HEK293 (cell line): ENCODE results near the gene NR3C2.

Source experiments
- CTCF ChIA-PET: fragments of 350-600 bp; formaldehyde crosslinking; extraction: SDS; loops from one replicate; lab custom pipeline; 2021; ENCODE audit warnings: antibody characterized with exemption; lab: Yijun Ruan, JAX
- POLR2A ChIA-PET: fragments of 300-600 bp; formaldehyde crosslinking; extraction: SDS; loops from one replicate; lab custom pipeline; 2020; ENCODE audit warnings: antibody characterized with exemption, inconsistent platforms; lab: Yijun Ruan, JAX
- H3K27ac ChIP-seq: fragments of 200-500 bp; sonication (Bioruptor generic); 2 replicates; pipeline ENCODE4 v1.5.1; 2014; ENCODE audit warnings: low read depth, low read length, control low read depth, inconsistent platforms; ENCODE audit errors: extremely low read depth
- H3K36me3 ChIP-seq, 2 experiments: fragments of 200-500 bp in 1 of 2; sonication (Bioruptor generic) in 1 of 2; 1 replicate in 1 of 2; 2 replicates in 1 of 2; pipeline ENCODE4 v1.5.1; 2014 to 2017; ENCODE audit warnings: inconsistent platforms in 2 of 2, low read length in 2 of 2; ENCODE audit not compliant: control insufficient read depth in 2 of 2, insufficient read depth in 1 of 2
- H3K4me1 ChIP-seq: fragments of 200-500 bp; sonication (Bioruptor generic); 2 replicates; pipeline ENCODE4 v1.5.1; 2014; ENCODE audit warnings: mild to moderate bottlenecking, low read length, inconsistent platforms; ENCODE audit not compliant: control insufficient read depth, insufficient read depth
- H3K4me3 ChIP-seq: 2 replicates; pipeline ENCODE4 v1.5.1; 2011; ENCODE audit warnings: low read depth, mild to moderate bottlenecking, control low read depth, low read length, moderate library complexity
- H3K9me3 ChIP-seq: fragments of 200-500 bp; sonication (Bioruptor generic); 2 replicates; pipeline ENCODE4 v1.5.1; 2014; ENCODE audit warnings: low read depth, low read length, inconsistent platforms; ENCODE audit not compliant: control insufficient read depth, insufficient read depth
- EGR2 ChIP-seq: fragments of 450-650 bp; formaldehyde crosslinking; IDR thresholded peaks from 2 replicates; pipeline ENCODE4 v1.5.1; 2016; ENCODE audit warnings: low read depth, missing biosample characterization, missing genetic modification characterization
- GLI4 ChIP-seq: fragments of 450-650 bp; formaldehyde crosslinking; IDR thresholded peaks from 2 replicates; pipeline ENCODE4 v1.5.1; 2016; ENCODE audit warnings: missing biosample characterization, missing genetic modification characterization
- HOXA7 ChIP-seq: sonication (generic); formaldehyde crosslinking; IDR thresholded peaks from 2 replicates; pipeline ENCODE4 v1.8.1; 2022; ENCODE audit warnings: missing genetic modification reagents, borderline replicate concordance
- PRDM6 ChIP-seq: fragments of 450-650 bp; formaldehyde crosslinking; IDR thresholded peaks from 2 replicates; pipeline ENCODE4 v1.5.1; 2017; ENCODE audit warnings: missing biosample characterization, missing genetic modification characterization
- TCF7L2 ChIP-seq: IDR thresholded peaks from 2 replicates; pipeline ENCODE4 v1.6.1; 2011; ENCODE audit warnings: low read depth, mild to moderate bottlenecking, inconsistent platforms, low read length, moderate library complexity, borderline replicate concordance
- TRIM28 ChIP-seq: IDR thresholded peaks from 2 replicates; pipeline ENCODE4 v1.6.1; 2011; ENCODE audit warnings: low read length, control low read depth, borderline replicate concordance
- WT1 ChIP-seq: fragments of 450-650 bp; formaldehyde crosslinking; IDR thresholded peaks from 2 replicates; pipeline ENCODE4 v1.5.1; 2016; ENCODE audit warnings: missing biosample characterization, missing genetic modification characterization
- ZFP41 ChIP-seq: fragments of 450-650 bp; formaldehyde crosslinking; IDR thresholded peaks from 2 replicates; pipeline ENCODE4 v1.5.1; 2016; ENCODE audit warnings: missing biosample characterization, missing genetic modification characterization, borderline replicate concordance
- ZNF121 ChIP-seq: fragments of 450-650 bp; formaldehyde crosslinking; IDR thresholded peaks from 2 replicates; pipeline ENCODE4 v1.5.1; 2016; ENCODE audit warnings: missing biosample characterization, missing genetic modification characterization
- ZNF140 ChIP-seq: fragments of 450-650 bp; formaldehyde crosslinking; IDR thresholded peaks from 2 replicates; pipeline ENCODE4 v1.5.1; 2016; ENCODE audit warnings: missing biosample characterization, missing genetic modification characterization
- ZNF174 ChIP-seq: fragments of 450-650 bp; formaldehyde crosslinking; IDR thresholded peaks from 2 replicates; pipeline ENCODE4 v1.5.0; 2017; ENCODE audit warnings: missing biosample characterization, mild to moderate bottlenecking, missing genetic modification characterization
- ZNF202 ChIP-seq: fragments of 450-650 bp; formaldehyde crosslinking; IDR thresholded peaks from 2 replicates; pipeline ENCODE4 v1.5.1; 2016; ENCODE audit warnings: missing biosample characterization, missing genetic modification characterization, borderline replicate concordance
- ZNF23 ChIP-seq: fragments of 450-650 bp; formaldehyde crosslinking; IDR thresholded peaks from 2 replicates; pipeline ENCODE4 v1.5.1; 2016; ENCODE audit warnings: missing biosample characterization, missing genetic modification characterization, borderline replicate concordance
- ZNF239 ChIP-seq: fragments of 450-650 bp; formaldehyde crosslinking; IDR thresholded peaks from 2 replicates; pipeline ENCODE4 v1.5.1; 2016; ENCODE audit warnings: missing biosample characterization, missing genetic modification characterization
- ZNF560 ChIP-seq: fragments of 450-650 bp; formaldehyde crosslinking; IDR thresholded peaks from 2 replicates; pipeline ENCODE4 v1.5.1; 2017; ENCODE audit warnings: missing biosample characterization, missing genetic modification characterization, borderline replicate concordance
- ZNF701 ChIP-seq: fragments of 450-650 bp; formaldehyde crosslinking; IDR thresholded peaks from 2 replicates; pipeline ENCODE4 v1.5.1; 2016; ENCODE audit warnings: missing biosample characterization, missing genetic modification characterization
- ZNF843 ChIP-seq: fragments of 450-650 bp; formaldehyde crosslinking; IDR thresholded peaks from 2 replicates; pipeline ENCODE4 v1.5.1; 2016; ENCODE audit warnings: missing biosample characterization, missing genetic modification characterization
- TF ChIP-seq, protein P1 (sequence below): fragments of 450-650 bp; formaldehyde crosslinking; IDR thresholded peaks from 2 replicates; pipeline ENCODE4; 2016; ENCODE audit warnings: missing biosample characterization, missing genetic modification characterization
- TF ChIP-seq, protein P2 (sequence below): IDR thresholded peaks from 2 replicates; pipeline ENCODE4 v1.6.1; 2011; ENCODE audit warnings: mild to moderate bottlenecking, low read depth, low read length, borderline replicate concordance
- TF ChIP-seq, protein P3 (sequence below): fragments of 450-650 bp; formaldehyde crosslinking; IDR thresholded peaks from 2 replicates; pipeline ENCODE4 v1.5.1; 2017; ENCODE audit warnings: missing biosample characterization, missing genetic modification characterization
- TF ChIP-seq, protein P4 (sequence below): fragments of 450-650 bp; formaldehyde crosslinking; IDR thresholded peaks from 2 replicates; pipeline ENCODE4 v1.5.1; 2016; ENCODE audit warnings: missing biosample characterization, missing genetic modification characterization

The NR3C2 gene

GRCh38 chr4:148159793-148160192 is 282.4 kb downstream of the NR3C2 start:
- TF ChIP-seq, protein P1, sequence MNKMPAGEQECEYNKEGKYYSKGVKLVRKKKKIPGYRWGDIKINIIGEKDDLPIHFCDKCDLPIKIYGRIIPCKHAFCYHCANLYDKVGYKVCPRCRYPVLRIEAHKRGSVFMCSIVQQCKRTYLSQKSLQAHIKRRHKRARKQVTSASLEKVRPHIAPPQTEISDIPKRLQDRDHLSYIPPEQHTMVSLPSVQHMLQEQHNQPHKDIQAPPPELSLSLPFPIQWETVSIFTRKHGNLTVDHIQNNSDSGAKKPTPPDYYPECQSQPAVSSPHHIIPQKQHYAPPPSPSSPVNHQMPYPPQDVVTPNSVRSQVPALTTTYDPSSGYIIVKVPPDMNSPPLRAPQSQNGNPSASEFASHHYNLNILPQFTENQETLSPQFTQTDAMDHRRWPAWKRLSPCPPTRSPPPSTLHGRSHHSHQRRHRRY (tag by site-specific recombination) = no peak
- TF ChIP-seq TRIM28 (no peak), ZNF239 (tag by site-specific recombination) (no peak), ZNF701 (tag by site-specific recombination) (no peak), HOXA7 (no peak), TCF7L2 (no peak), ZNF843 (tag by site-specific recombination) (no peak), ZNF174 (tag by site-specific recombination) (no peak), ZNF202 (no peak), GLI4 (no peak), ZNF560 (tag by site-specific recombination) (no peak), ZNF140 (no peak), ZNF121 (tag by site-specific recombination) (no peak), EGR2 (tag by site-specific recombination) (no peak), ZNF23 (tag by site-specific recombination) (no peak), WT1 (tag by site-specific recombination) (no peak), PRDM6 (tag by site-specific recombination) (no peak)
- TF ChIP-seq, protein P2, sequence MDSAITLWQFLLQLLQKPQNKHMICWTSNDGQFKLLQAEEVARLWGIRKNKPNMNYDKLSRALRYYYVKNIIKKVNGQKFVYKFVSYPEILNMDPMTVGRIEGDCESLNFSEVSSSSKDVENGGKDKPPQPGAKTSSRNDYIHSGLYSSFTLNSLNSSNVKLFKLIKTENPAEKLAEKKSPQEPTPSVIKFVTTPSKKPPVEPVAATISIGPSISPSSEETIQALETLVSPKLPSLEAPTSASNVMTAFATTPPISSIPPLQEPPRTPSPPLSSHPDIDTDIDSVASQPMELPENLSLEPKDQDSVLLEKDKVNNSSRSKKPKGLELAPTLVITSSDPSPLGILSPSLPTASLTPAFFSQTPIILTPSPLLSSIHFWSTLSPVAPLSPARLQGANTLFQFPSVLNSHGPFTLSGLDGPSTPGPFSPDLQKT = no peak
- TF ChIP-seq, protein P3, sequence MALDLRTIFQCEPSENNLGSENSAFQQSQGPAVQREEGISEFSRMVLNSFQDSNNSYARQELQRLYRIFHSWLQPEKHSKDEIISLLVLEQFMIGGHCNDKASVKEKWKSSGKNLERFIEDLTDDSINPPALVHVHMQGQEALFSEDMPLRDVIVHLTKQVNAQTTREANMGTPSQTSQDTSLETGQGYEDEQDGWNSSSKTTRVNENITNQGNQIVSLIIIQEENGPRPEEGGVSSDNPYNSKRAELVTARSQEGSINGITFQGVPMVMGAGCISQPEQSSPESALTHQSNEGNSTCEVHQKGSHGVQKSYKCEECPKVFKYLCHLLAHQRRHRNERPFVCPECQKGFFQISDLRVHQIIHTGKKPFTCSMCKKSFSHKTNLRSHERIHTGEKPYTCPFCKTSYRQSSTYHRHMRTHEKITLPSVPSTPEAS (tag by site-specific recombination) = no peak
- ChIA-PET CTCF (no interaction called here), POLR2A (no interaction called here)

DNA sequence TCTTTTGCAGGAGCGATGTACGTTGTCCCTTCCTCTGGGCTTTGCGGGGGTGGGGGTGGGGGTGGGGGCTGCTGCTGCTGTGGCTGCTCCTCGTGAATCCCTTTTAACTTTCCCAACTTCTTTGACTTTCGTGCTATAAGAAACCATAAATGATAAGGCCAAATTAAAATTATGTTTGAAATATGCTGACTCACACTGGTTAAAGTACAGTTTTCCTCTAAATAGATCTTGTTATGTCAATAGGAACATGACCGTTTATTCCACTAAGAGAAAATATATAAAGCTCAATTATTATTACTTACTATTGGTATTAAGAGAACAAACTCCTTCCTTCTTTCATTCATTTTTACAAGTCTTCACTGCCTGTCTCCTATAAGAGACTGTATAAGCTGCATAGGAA is 287.4 kb downstream of the NR3C2 start:
- Histone ChIP-seq H3K36me3 (no peaks in the 10 kb centered on the region), H3K27ac (no peak overlapping the region), H3K4me1 (no peaks in the 10 kb centered on the region), H3K4me3 (no peak overlapping the region), H3K9me3 (no peaks in the 10 kb centered on the region)
- ChIA-PET CTCF (interaction anchor here (0.5 kb wide), 1 partner anchor 143 kb away, joined by 3 read pairs; no protein-coding TSS in a partner anchor), POLR2A (no interaction called here)
- TF ChIP-seq, protein P4, sequence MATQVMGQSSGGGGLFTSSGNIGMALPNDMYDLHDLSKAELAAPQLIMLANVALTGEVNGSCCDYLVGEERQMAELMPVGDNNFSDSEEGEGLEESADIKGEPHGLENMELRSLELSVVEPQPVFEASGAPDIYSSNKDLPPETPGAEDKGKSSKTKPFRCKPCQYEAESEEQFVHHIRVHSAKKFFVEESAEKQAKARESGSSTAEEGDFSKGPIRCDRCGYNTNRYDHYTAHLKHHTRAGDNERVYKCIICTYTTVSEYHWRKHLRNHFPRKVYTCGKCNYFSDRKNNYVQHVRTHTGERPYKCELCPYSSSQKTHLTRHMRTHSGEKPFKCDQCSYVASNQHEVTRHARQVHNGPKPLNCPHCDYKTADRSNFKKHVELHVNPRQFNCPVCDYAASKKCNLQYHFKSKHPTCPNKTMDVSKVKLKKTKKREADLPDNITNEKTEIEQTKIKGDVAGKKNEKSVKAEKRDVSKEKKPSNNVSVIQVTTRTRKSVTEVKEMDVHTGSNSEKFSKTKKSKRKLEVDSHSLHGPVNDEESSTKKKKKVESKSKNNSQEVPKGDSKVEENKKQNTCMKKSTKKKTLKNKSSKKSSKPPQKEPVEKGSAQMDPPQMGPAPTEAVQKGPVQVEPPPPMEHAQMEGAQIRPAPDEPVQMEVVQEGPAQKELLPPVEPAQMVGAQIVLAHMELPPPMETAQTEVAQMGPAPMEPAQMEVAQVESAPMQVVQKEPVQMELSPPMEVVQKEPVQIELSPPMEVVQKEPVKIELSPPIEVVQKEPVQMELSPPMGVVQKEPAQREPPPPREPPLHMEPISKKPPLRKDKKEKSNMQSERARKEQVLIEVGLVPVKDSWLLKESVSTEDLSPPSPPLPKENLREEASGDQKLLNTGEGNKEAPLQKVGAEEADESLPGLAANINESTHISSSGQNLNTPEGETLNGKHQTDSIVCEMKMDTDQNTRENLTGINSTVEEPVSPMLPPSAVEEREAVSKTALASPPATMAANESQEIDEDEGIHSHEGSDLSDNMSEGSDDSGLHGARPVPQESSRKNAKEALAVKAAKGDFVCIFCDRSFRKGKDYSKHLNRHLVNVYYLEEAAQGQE (tag by site-specific recombination) = no peak
- no peak for TF ChIP-seq ZNF701 (tag by site-specific recombination)
- TF ChIP-seq ZFP41 = no peak

More at GRCh38 chr4:148159793-148160192, 282.4 kb downstream of the NR3C2 start:
- peaks cover 7% of the 10 kb centered on the region; the same call in 1 of the 2 replicates for H3K4me1 ChIP-seq
- H3K27ac ChIP-seq = no peak overlapping the region
- no peaks in the 10 kb centered on the region for H3K36me3 ChIP-seq
- H3K4me3 ChIP-seq = no peak overlapping the region
- no peaks in the 10 kb centered on the region for H3K9me3 ChIP-seq
